ENCODE data around the gene PDAP1.

- TF ChIP-seq FOXK2 (conservative IDR thresholded peaks at IDR 0.05 in 1 of 2, IDR thresholded peaks at IDR 0.05 in 1 of 2; ENCODE audit: low read depth in 2 of 2) (no peak), USF1 (CRISPR knock-in tag; IDR thresholded peaks at IDR 0.05) (no peak), ZNF282 (CRISPR knock-in tag; IDR thresholded peaks at IDR 0.05) (no peak), FOXJ3 (CRISPR knock-in tag; IDR thresholded peaks at IDR 0.05) (no peak), SP2 (IDR thresholded peaks at IDR 0.05; ENCODE audit: extremely low read depth, low read depth, low read length, poor library complexity, severe bottlenecking) (no peak), SMAD4 (CRISPR knock-in tag; conservative IDR thresholded peaks at IDR 0.05) (no peak), EHMT2 (IDR thresholded peaks at IDR 0.05) (no peak), CAMTA2 (CRISPR knock-in tag; conservative IDR thresholded peaks at IDR 0.05) (no peak), CTBP1 (IDR thresholded peaks at IDR 0.05; ENCODE audit: borderline replicate concordance) (no peak), CTCF (IDR thresholded peaks at IDR 0.05 in 2 of 3, conservative IDR thresholded peaks at IDR 0.05 in 1 of 3; ENCODE audit: insufficient read depth in 2 of 3, low read depth in 1 of 3, low read length in 3 of 3) (no peak), CUX1 (CRISPR knock-in tag; IDR thresholded peaks at IDR 0.05) (no peak)
Measured at GRCh38 chr7:99410635-99411034, 2.2 kb upstream of the PDAP1 start.

Data from K562 (cell line).